A673 (cell line): ENCODE measurements around the gene TEAD1.

ENCODE experiments used
- EZH2 ChIP-seq: fragments of 200-600 bp; sonication (generic); IDR thresholded peaks from 2 replicates; pipeline ENCODE4 v1.6.1; 2017; ENCODE audit warnings: borderline replicate concordance, low read depth, mild to moderate bottlenecking, mixed read lengths, antibody characterized with exemption, low read length; ENCODE audit not compliant: poor library complexity, severe bottlenecking
- TF ChIP-seq, protein P1 (sequence below): fragments of 300-800, 200-600 bp; sonication (generic); conservative IDR thresholded peaks from 2 replicates; pipeline ENCODE4 v1.5.1; 2017; ENCODE audit warnings: low read depth, mild to moderate bottlenecking, antibody characterized with exemption, low read length, moderate library complexity, mixed read lengths

DNA sequence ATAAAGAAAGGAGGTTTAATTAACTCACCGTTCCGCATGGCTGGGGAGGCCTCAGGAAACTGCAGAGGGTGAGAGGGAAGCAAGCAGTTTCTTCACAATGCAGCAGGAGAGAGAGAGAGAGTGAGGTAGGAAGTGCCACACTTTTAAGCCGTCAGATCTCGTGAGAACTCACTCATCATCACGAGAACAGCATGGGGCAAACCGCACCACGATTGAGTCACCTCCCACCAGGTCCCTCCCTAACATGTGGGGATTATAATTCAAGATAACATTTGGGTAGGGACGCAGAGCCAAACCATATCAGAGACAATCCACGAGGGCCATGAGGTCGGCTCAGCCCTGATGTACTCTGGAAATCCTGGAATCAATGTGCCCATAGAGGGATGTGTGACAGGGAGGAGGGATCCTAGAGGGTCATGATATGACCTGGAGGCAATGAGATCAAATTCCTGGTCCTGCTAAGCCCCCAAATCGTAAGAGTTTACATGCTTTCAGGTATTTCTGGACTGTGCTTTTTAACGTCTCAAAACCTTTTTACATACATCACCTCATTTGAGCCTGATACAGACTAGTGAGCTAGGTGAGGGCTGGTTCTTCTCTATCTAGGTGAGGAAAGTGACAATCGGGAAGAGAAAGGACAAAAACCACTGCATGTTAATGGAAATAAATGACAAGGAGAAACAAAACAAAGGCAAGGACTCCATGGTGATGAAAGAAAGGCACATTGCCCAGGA is 315.4 kb downstream of the TEAD1 start:
- TF ChIP-seq, protein P1, sequence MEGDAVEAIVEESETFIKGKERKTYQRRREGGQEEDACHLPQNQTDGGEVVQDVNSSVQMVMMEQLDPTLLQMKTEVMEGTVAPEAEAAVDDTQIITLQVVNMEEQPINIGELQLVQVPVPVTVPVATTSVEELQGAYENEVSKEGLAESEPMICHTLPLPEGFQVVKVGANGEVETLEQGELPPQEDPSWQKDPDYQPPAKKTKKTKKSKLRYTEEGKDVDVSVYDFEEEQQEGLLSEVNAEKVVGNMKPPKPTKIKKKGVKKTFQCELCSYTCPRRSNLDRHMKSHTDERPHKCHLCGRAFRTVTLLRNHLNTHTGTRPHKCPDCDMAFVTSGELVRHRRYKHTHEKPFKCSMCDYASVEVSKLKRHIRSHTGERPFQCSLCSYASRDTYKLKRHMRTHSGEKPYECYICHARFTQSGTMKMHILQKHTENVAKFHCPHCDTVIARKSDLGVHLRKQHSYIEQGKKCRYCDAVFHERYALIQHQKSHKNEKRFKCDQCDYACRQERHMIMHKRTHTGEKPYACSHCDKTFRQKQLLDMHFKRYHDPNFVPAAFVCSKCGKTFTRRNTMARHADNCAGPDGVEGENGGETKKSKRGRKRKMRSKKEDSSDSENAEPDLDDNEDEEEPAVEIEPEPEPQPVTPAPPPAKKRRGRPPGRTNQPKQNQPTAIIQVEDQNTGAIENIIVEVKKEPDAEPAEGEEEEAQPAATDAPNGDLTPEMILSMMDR: no peak
- TF ChIP-seq EZH2: no peak
